Measurements from ENCODE around the gene SIX5.

- TF ChIP-seq CTCF (IDR thresholded peaks at IDR 0.05) = no peak
- no peak for TF ChIP-seq POLR2AphosphoS5 (IDR thresholded peaks at IDR 0.05; ENCODE audit: insufficient read depth in 1 of 2, low read depth in 1 of 2)
- TF ChIP-seq POLR2A (IDR thresholded peaks at IDR 0.05) = no peak
These were observed 36.7 kb upstream of the SIX5 start for GRCh38 chr19:45805719-45806118.
